Hematopoietic multipotent progenitor cell treated with erythropoietin and hydrocortisone succinate and interleukin-3 and kit ligand, for 4 days (in vitro differentiated cells): Measurements from ENCODE around the gene PACC1.
A peak's percentile ranks its signal among the peaks of the same experiment; 100 is the strongest.
"Not testable (repeated sequence)": the region's sequence is repeated elsewhere in the genome, so short reads cannot be mapped to it uniquely, and the experiment has no call there.

Experiments
- DNase-seq: peaks from one replicate; pipeline ENCODE4 v3.0.0-alpha.2; 2015

The PACC1 gene

GRCh38 chr1:212326541-212326940, 88.1 kb downstream of the PACC1 start:
- no peak for DNase-seq

- DNase-seq, result no peak
Measured at GRCh38 chr1:212323066-212323465, 91.6 kb downstream of the PACC1 start.

DNA sequence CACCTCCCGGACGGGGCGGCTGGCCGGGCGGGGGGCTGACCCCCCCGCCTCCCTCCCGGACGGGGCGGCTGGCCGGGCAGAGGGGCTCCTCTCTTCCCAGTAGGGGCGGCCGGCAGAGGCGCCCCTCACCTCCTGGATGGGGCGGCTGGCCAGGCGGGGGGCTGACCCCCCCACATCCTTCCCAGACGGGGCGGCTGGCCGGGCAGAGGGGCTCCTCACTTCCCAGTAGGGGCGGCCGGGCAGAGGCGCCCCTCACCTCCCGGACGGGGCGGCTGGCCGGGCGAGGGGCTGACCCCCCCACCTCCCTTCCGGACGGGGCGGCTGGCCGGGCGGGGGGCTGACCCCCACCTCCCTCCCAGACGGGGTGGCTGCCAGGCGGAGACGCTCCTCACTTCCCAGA, 93.7 kb downstream of the PACC1 start:
- DNase-seq, result not testable (repeated sequence)

DNA sequence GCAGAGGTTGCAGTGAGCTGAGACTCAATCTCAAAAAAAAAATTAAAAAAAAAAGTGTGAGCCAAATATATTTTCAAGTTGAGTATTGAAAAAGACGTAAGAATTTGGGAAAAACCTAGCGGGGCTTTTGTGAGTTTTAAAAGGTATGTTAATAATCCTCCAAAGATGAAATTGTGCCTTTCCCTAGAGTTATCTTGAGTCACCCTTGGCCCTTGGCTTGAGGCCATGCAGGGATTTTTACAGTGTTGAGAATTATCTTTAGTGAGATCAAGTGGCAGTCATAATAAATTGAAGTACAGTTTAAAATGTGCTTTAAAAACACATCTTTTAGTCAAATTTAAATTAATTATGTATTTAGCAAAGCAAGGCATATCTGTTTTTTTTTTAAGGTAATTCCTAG, 96.8 kb downstream of the PACC1 start:
- no peak for DNase-seq

GRCh38 chr1:212315907-212316306, 98.8 kb downstream of the PACC1 start:
- DNase-seq, result peak; percentile 71

GRCh38 chr1:212315184-212315583, 99.5 kb downstream of the PACC1 start:
- no peak for DNase-seq
